Kidney epithelial cell (primary cell): ENCODE data around the gene GPSM1. TPM values are rescaled to one million over a fixed set of nuclear protein-coding genes. Genes with fewer than 3 reads are reported as not detected.

Source experiments
- DNase-seq: peaks from one replicate; pipeline ENCODE4 v3.0.0-alpha.2; 2010; ENCODE audit warnings: low read depth
- H3K27me3 ChIP-seq: 2 replicates; pipeline ENCODE4 v1.6.0; 2011; ENCODE audit warnings: low read length; ENCODE audit not compliant: control insufficient read depth, insufficient read depth
- H3K36me3 ChIP-seq: 2 replicates; pipeline ENCODE4 v1.5.1; 2011; ENCODE audit warnings: low read length; ENCODE audit not compliant: control insufficient read depth, insufficient read depth
- H3K4me3 ChIP-seq: 2 replicates; pipeline ENCODE4 v1.5.1; 2011; ENCODE audit warnings: low read depth, mild to moderate bottlenecking, control low read depth, low read length
- CTCF ChIP-seq: IDR thresholded peaks from 2 replicates; pipeline ENCODE4 v1.5.1; 2011; ENCODE audit warnings: mild to moderate bottlenecking, moderate library complexity, low read length, control low read depth, inconsistent platforms; ENCODE audit not compliant: insufficient read depth, poor library complexity, severe bottlenecking
- total RNA-seq: library from RNA; depleted of rRNA; stranded (reverse); fragments of >200 nt; gene quantifications from 2 replicates; pipeline ENCODE4 v1.2.3, GENCODE V29; 2015

GPSM1 gene
- total RNA-seq, 1 donor from 2014 or later: 31.8 TPM

GRCh38 chr9:136358016-136358415, 30.7 kb downstream of the GPSM1 start:
- Histone ChIP-seq H3K4me3 (no peak overlapping the region), H3K36me3 (no peaks in the 10 kb centered on the region), H3K27me3 (no peaks in the 10 kb centered on the region)
- TF ChIP-seq CTCF: no peak
- DNase-seq: no peak

- H3K4me3 ChIP-seq: no peak overlapping the region
- H3K36me3 ChIP-seq: no peaks in the 10 kb centered on the region
- H3K27me3 ChIP-seq: no peaks in the 10 kb centered on the region
- DNase-seq: no peak
- TF ChIP-seq CTCF: no peak
Observed at GRCh38 chr9:136358888-136359287, 31.5 kb downstream of the GPSM1 start.

- H3K4me3 ChIP-seq: no peak overlapping the region
- no peak for DNase-seq
- no peak for TF ChIP-seq CTCF
- H3K36me3 ChIP-seq: no peaks in the 10 kb centered on the region
- no peaks in the 10 kb centered on the region for H3K27me3 ChIP-seq
Observed at GRCh38 chr9:136359774-136360718, 32.7 kb downstream of the GPSM1 start.

GRCh38 chr9:136361047-136361753, 33.9 kb downstream of the GPSM1 start:
- no peak for DNase-seq
- no peaks in the 10 kb centered on the region for H3K27me3 ChIP-seq
- no peak for TF ChIP-seq CTCF
- no peaks in the 10 kb centered on the region for H3K36me3 ChIP-seq
- no peak overlapping the region for H3K4me3 ChIP-seq

GRCh38 chr9:136361754-136362449, 34.6 kb downstream of the GPSM1 start:
- no peak overlapping the region for H3K4me3 ChIP-seq
- H3K36me3 ChIP-seq: no peaks in the 10 kb centered on the region
- TF ChIP-seq CTCF: no peak
- no peak for DNase-seq
- H3K27me3 ChIP-seq: no peaks in the 10 kb centered on the region
